Measurements from ENCODE around the gene PPP2R5E.

Gene PPP2R5E

GRCh38 chr14:63501429-63501828 lies 41.7 kb downstream of the PPP2R5E start:
- peak; percentile 11 for FAIRE-seq
- no peak for DNase-seq (ENCODE audit: insufficient read length, low spot score)
- TF ChIP-seq CTCF (IDR thresholded peaks at IDR 0.05; ENCODE audit: insufficient read depth, missing control alignments): no peak

DNA sequence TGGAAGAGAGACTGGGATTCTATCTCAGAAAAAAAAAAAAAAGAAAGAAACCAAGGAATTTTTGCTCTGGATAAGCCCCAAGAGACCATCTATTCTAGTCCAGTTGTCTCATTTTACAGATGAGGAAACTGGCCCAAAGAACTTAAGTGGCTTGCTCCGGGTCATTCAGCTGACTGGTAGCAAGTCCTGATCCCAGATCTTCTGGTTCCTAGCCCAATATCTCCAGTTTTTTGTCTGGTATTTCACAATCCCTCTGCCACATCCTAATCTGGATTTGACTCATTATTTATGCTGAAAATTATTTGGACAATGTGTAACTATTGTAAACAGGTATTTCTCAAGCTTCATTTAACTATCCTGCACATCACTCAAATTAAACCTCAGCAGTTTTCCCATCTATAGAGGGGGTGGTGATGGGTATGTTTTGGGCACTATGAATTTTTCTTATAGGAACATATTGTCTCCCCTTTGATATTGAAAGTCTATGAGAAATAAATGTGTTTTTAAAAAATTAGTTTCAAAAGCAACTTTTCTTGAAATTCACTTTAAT lies 43.4 kb downstream of the PPP2R5E start:
- FAIRE-seq (no peak), DNase-seq (ENCODE audit: insufficient read length, low spot score) (no peak)
- no peak for TF ChIP-seq CTCF (IDR thresholded peaks at IDR 0.05; ENCODE audit: insufficient read depth, missing control alignments)

- FAIRE-seq: no peak
- TF ChIP-seq CTCF (IDR thresholded peaks at IDR 0.05; ENCODE audit: insufficient read depth, missing control alignments): no peak
- no peak for DNase-seq (ENCODE audit: insufficient read length, low spot score)
These were observed 46.3 kb downstream of the PPP2R5E start for GRCh38 chr14:63496837-63497400.

GRCh38 chr14:63493246-63493645 lies 49.9 kb downstream of the PPP2R5E start:
- peak; percentile 27 for TF ChIP-seq CTCF (IDR thresholded peaks at IDR 0.05; ENCODE audit: insufficient read depth, missing control alignments)
- FAIRE-seq (no peak), DNase-seq (ENCODE audit: insufficient read length, low spot score) (no peak)

GRCh38 chr14:63492391-63492790 lies 50.8 kb downstream of the PPP2R5E start:
- no peak for FAIRE-seq
- DNase-seq (ENCODE audit: insufficient read length, low spot score): no peak
- no peak for TF ChIP-seq CTCF (IDR thresholded peaks at IDR 0.05; ENCODE audit: insufficient read depth, missing control alignments)

GRCh38 chr14:63487724-63488123 lies 55.5 kb downstream of the PPP2R5E start:
- FAIRE-seq (no peak), DNase-seq (ENCODE audit: insufficient read length, low spot score) (no peak)
- no peak for TF ChIP-seq CTCF (IDR thresholded peaks at IDR 0.05; ENCODE audit: insufficient read depth, missing control alignments)

GRCh38 chr14:63486738-63487137 lies 56.4 kb downstream of the PPP2R5E start:
- FAIRE-seq: peak; percentile 6
- TF ChIP-seq CTCF (IDR thresholded peaks at IDR 0.05; ENCODE audit: insufficient read depth, missing control alignments): no peak
- no peak for DNase-seq (ENCODE audit: insufficient read length, low spot score)

Measured in D721Med (cell line).